NT2/D1 (cell line): Measurements from ENCODE around the gene RIT2.

Source experiments
- DNase-seq: peaks from one replicate; pipeline ENCODE4 v3.0.0-alpha.2; 2011; ENCODE audit warnings: low read depth, low spot score
- H3K27me3 ChIP-seq: 2 replicates; pipeline ENCODE4 v1.6.0; 2011; ENCODE audit warnings: mild to moderate bottlenecking; ENCODE audit not compliant: insufficient read length, insufficient read depth
- H3K36me3 ChIP-seq: 2 replicates; pipeline ENCODE4 v1.6.1; 2011; ENCODE audit warnings: mild to moderate bottlenecking, low read length, mixed read lengths; ENCODE audit not compliant: insufficient read depth, insufficient read length
- H3K4me1 ChIP-seq: 2 replicates; pipeline ENCODE4 v1.5.1; 2011; ENCODE audit not compliant: insufficient read depth, insufficient read length
- H3K4me3 ChIP-seq: 2 replicates; pipeline ENCODE4 v1.5.1; 2011; ENCODE audit warnings: low read depth; ENCODE audit not compliant: insufficient read length
- H3K9ac ChIP-seq: 2 replicates; pipeline ENCODE4 v1.6.0; 2011; ENCODE audit warnings: low read depth; ENCODE audit not compliant: insufficient read length
- H3K9me3 ChIP-seq: 2 replicates; pipeline ENCODE4 v1.5.1; 2011; ENCODE audit warnings: mild to moderate bottlenecking, low read length; ENCODE audit not compliant: insufficient read depth
- SUZ12 ChIP-seq: IDR thresholded peaks from 2 replicates; pipeline ENCODE4 v1.6.1; 2011; ENCODE audit not compliant: insufficient read length, insufficient read depth; ENCODE audit errors: extremely low read depth
- YY1 ChIP-seq: IDR thresholded peaks from 2 replicates; pipeline ENCODE4 v1.6.1; 2011; ENCODE audit not compliant: insufficient read length, insufficient read depth
- ZNF274 ChIP-seq: IDR thresholded peaks from 2 replicates; pipeline ENCODE4 v1.6.1; 2011; ENCODE audit warnings: mild to moderate bottlenecking, low read depth, low read length

RIT2 gene

GRCh38 chr18:42976869-42977590 lies 138.5 kb downstream of the RIT2 start:
- Histone ChIP-seq H3K9ac (no peak overlapping the region), H3K27me3 (no peaks in the 10 kb centered on the region), H3K36me3 (no peaks in the 10 kb centered on the region), H3K4me3 (no peak overlapping the region), H3K9me3 (no peaks in the 10 kb centered on the region), H3K4me1 (no peaks in the 10 kb centered on the region)
- no peak for TF ChIP-seq YY1
- TF ChIP-seq ZNF274, result no peak
- no peak for TF ChIP-seq SUZ12
- no peak for DNase-seq

DNA sequence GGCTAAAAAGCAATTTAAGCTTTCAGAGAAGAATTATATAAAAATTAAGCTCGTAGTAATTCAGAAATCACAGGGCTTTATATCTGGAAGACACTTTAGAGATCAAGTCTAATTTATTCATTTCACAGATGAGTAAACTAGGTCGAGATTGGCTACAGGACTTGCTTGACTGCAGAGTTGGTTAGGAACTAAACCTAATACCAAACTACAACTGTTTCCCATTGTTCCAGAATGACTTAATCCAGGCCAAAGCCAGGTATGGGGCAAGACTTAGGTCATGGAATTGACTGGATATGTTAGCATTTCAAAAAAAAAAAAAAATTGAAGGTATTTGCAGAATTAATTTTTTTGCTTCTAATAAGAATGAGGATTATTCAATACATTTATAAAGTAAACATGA lies 146.1 kb downstream of the RIT2 start:
- TF ChIP-seq ZNF274, result no peak
- TF ChIP-seq YY1, result no peak
- no peak for TF ChIP-seq SUZ12
- Histone ChIP-seq H3K27me3 (no peaks in the 10 kb centered on the region), H3K4me1 (no peaks in the 10 kb centered on the region), H3K4me3 (no peak overlapping the region), H3K9me3 (no peaks in the 10 kb centered on the region), H3K9ac (no peak overlapping the region), H3K36me3 (no peaks in the 10 kb centered on the region)
- no peak for DNase-seq

GRCh38 chr18:42961298-42961697 lies 154.2 kb downstream of the RIT2 start:
- H3K4me1 ChIP-seq, result no peaks in the 10 kb centered on the region
- H3K36me3 ChIP-seq, result no peaks in the 10 kb centered on the region
- H3K4me3 ChIP-seq, result no peak overlapping the region
- no peak overlapping the region for H3K9ac ChIP-seq
- no peaks in the 10 kb centered on the region for H3K9me3 ChIP-seq
- no peaks in the 10 kb centered on the region for H3K27me3 ChIP-seq
- TF ChIP-seq ZNF274 (no peak), SUZ12 (no peak), YY1 (no peak)
- no peak for DNase-seq

DNA sequence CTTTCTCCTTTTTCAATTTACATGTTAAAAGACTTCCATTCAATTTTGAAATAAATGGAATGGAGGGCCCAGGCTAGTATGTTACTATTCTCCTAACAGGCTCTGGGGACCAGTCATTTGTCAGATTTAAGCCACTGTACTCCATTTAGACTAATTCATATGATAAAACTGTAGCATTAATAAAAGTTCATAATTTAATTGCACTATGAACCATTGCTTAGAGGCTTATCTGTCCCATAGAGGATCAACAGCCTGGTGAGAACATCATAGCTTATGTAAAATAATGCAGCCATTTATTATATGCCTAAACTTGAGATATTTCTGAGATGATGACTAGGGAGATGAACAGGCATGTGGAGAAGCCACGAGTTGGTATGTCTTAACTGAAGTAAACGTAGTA lies 156.0 kb downstream of the RIT2 start:
- Histone ChIP-seq H3K36me3 (no peaks in the 10 kb centered on the region), H3K4me1 (no peaks in the 10 kb centered on the region), H3K9ac (no peak overlapping the region), H3K9me3 (no peaks in the 10 kb centered on the region), H3K4me3 (no peak overlapping the region), H3K27me3 (no peaks in the 10 kb centered on the region)
- TF ChIP-seq YY1, result no peak
- DNase-seq, result no peak

DNA sequence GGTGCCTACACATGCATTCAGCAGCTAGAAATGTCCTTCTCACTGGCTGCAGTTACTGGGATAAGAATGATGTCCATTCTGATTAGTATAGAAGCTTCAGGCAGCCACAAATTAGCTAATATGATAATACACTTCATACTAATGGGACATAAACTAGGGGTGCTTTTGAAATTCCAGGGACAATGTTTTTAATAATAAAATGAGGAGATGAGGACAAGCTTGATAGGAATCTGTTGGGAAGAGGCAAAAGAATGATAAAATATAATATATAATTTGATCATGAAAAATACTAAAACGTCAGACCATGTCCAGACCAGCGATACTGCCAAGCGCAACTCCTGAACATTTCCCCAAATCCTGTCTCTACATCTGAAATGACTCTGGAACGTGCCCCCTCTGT lies 157.1 kb downstream of the RIT2 start:
- H3K9me3 ChIP-seq, result no peaks in the 10 kb centered on the region
- no peaks in the 10 kb centered on the region for H3K36me3 ChIP-seq
- H3K27me3 ChIP-seq, result no peaks in the 10 kb centered on the region
- no peak overlapping the region for H3K9ac ChIP-seq
- DNase-seq, result no peak
- TF ChIP-seq ZNF274 (no peak), YY1 (no peak), SUZ12 (no peak)
- H3K4me1 ChIP-seq, result no peaks in the 10 kb centered on the region
- no peak overlapping the region for H3K4me3 ChIP-seq

- H3K27me3 ChIP-seq, result no peaks in the 10 kb centered on the region
- no peaks in the 10 kb centered on the region for H3K4me1 ChIP-seq
- H3K9me3 ChIP-seq, result no peaks in the 10 kb centered on the region
- no peak for DNase-seq
- no peaks in the 10 kb centered on the region for H3K36me3 ChIP-seq
- TF ChIP-seq YY1 (no peak), SUZ12 (no peak)
- no peak overlapping the region for H3K4me3 ChIP-seq
- H3K9ac ChIP-seq, result no peak overlapping the region
Measured at GRCh38 chr18:42956287-42956686, 159.2 kb downstream of the RIT2 start.

DNA sequence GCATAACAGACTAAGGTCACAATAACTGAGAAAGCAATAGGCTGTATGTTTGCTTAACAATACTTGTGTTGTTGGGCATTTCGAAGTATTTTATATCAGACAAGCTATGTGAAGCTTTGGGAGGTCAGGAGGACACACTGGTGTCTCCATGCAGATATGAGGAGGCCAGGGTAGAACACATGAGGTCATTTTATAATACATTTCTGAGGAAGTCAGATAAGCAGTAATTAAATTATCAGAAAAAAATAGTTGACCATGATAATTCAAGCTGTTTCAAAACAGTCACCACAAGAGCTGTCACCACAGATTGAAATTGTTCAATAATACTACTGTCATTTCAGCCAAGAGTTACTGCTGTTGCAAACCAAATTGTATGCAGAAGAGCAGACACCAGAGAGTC lies 160.6 kb downstream of the RIT2 start:
- Histone ChIP-seq H3K27me3 (no peaks in the 10 kb centered on the region), H3K9ac (no peak overlapping the region), H3K9me3 (no peaks in the 10 kb centered on the region), H3K36me3 (no peaks in the 10 kb centered on the region), H3K4me3 (no peak overlapping the region), H3K4me1 (no peaks in the 10 kb centered on the region)
- TF ChIP-seq ZNF274, result no peak
- TF ChIP-seq YY1, result no peak
- TF ChIP-seq SUZ12, result no peak
- no peak for DNase-seq

- no peak for DNase-seq
- Histone ChIP-seq H3K9me3 (no peaks in the 10 kb centered on the region), H3K27me3 (no peaks in the 10 kb centered on the region), H3K36me3 (no peaks in the 10 kb centered on the region), H3K9ac (no peak overlapping the region), H3K4me3 (no peak overlapping the region), H3K4me1 (no peaks in the 10 kb centered on the region)
- TF ChIP-seq YY1, result no peak
- no peak for TF ChIP-seq SUZ12
- TF ChIP-seq ZNF274, result no peak
Measured at GRCh38 chr18:42953306-42953705, 162.2 kb downstream of the RIT2 start.
